Hindlimb muscle (tissue), 1 donor: Measurements from ENCODE around the gene DUS2. TPM values are rescaled to one million over a fixed set of nuclear protein-coding genes. Genes with fewer than 3 reads are reported as not detected.

Experiments used
- polyA plus RNA-seq: library from polyadenylated mRNA; unstranded; fragments of 120-200 nt; gene quantifications from one replicate; pipeline ENCODE4 v1.2.1, GENCODE V29; 2013; ENCODE audit not compliant: insufficient read length

Gene DUS2
- polyA plus RNA-seq, 1 donor = 8.7 TPM

Other genes starting within 250 kb of the DUS2 start
- 28.8 TPM for gene RANBP10, start 216.7 kb upstream of the DUS2 start, polyA plus RNA-seq
- 2.0 TPM for gene TSNAXIP1, start 216.4 kb upstream of the DUS2 start, polyA plus RNA-seq
- gene THAP11, start 181.0 kb upstream of the DUS2 start, polyA plus RNA-seq = 27.0 TPM
- gene NUTF2, start 176.4 kb upstream of the DUS2 start, polyA plus RNA-seq = 127 TPM
- gene CENPT, start 175.6 kb upstream of the DUS2 start, polyA plus RNA-seq = 36.6 TPM
- gene EDC4, start 150.2 kb upstream of the DUS2 start, polyA plus RNA-seq = 126 TPM
- 1.6 TPM for gene NRN1L, start 138.4 kb upstream of the DUS2 start, polyA plus RNA-seq
- 23.0 TPM for gene PSKH1, start 130.0 kb upstream of the DUS2 start, polyA plus RNA-seq
- gene CTRL, start 91.4 kb upstream of the DUS2 start, polyA plus RNA-seq = 3.1 TPM
- 33.5 TPM for gene PSMB10, start 86.4 kb upstream of the DUS2 start, polyA plus RNA-seq
- 24.4 TPM for gene LCAT, start 79.2 kb upstream of the DUS2 start, polyA plus RNA-seq
- 45.9 TPM for gene SLC12A4, start 54.6 kb upstream of the DUS2 start, polyA plus RNA-seq
- 0.09 TPM for gene DPEP3, start 42.8 kb upstream of the DUS2 start, polyA plus RNA-seq
- 2.3 TPM for gene DPEP2, start 23.8 kb upstream of the DUS2 start, polyA plus RNA-seq
- not detected for gene DPEP2NB, start 7.4 kb upstream of the DUS2 start, polyA plus RNA-seq
- gene DDX28, start 52 bp upstream of the DUS2 start, polyA plus RNA-seq = 4.9 TPM
- gene NFATC3, start 62.1 kb downstream of the DUS2 start, polyA plus RNA-seq = 30.2 TPM
- gene ESRP2, start 212.8 kb downstream of the DUS2 start, polyA plus RNA-seq = 0.88 TPM
- gene PLA2G15, start 222.1 kb downstream of the DUS2 start, polyA plus RNA-seq = 36.7 TPM
- 8.3 TPM for gene SLC7A6, start 241.2 kb downstream of the DUS2 start, polyA plus RNA-seq